Esophagus muscularis mucosa (tissue), 3 donors: ENCODE data around the gene UBAC2.

ENCODE experiments used
- POLR2A ChIP-seq: fragments of 450-650 bp; IDR thresholded peaks from one replicate; pipeline ENCODE4 v1.6.1; 2017; ENCODE audit warnings: antibody characterized with exemption, moderate library complexity, mild to moderate bottlenecking, low read depth
- POLR2AphosphoS5 ChIP-seq, 2 donors: sonication (generic); formaldehyde crosslinking; IDR thresholded peaks; one replicate each; pipeline ENCODE4 v1.6.1; 2017; ENCODE audit warnings: antibody characterized with exemption in 2 of 2
- TF ChIP-seq, protein P1 (sequence below), 3 experiments: fragments of 200-600 bp in 2 of 3; fragments of 450-650 bp in 1 of 3; sonication (generic) in 2 of 3; IDR thresholded peaks; one replicate each; pipeline ENCODE4 v1.5.1; 2017 to 2019; ENCODE audit warnings: antibody characterized with exemption in 3 of 3, mild to moderate bottlenecking in 2 of 3, moderate library complexity in 1 of 3

DNA sequence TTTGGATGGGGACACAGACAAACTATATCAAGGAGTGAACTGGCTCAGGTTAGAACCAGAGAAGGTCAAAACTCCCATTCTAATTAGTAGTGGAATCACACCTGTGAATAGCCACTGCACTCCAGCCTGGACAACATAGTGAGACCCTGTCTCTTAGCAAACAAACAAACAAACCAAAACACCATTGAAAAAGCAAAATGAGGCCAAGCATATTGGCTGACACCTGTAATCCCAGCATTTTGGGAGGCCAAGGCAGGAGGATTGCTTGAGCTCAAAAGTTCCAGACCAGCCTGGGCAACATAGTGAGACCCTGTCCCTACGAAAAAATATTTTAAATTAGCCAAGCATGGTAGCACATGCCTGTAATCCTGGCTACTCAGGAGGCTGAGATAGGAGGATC, 39.1 kb upstream of the UBAC2 start:
- TF ChIP-seq, protein P1, sequence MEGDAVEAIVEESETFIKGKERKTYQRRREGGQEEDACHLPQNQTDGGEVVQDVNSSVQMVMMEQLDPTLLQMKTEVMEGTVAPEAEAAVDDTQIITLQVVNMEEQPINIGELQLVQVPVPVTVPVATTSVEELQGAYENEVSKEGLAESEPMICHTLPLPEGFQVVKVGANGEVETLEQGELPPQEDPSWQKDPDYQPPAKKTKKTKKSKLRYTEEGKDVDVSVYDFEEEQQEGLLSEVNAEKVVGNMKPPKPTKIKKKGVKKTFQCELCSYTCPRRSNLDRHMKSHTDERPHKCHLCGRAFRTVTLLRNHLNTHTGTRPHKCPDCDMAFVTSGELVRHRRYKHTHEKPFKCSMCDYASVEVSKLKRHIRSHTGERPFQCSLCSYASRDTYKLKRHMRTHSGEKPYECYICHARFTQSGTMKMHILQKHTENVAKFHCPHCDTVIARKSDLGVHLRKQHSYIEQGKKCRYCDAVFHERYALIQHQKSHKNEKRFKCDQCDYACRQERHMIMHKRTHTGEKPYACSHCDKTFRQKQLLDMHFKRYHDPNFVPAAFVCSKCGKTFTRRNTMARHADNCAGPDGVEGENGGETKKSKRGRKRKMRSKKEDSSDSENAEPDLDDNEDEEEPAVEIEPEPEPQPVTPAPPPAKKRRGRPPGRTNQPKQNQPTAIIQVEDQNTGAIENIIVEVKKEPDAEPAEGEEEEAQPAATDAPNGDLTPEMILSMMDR (IDR thresholded peaks at IDR 0.05), result no peak
- TF ChIP-seq POLR2AphosphoS5 (IDR thresholded peaks at IDR 0.05), result no peak
- TF ChIP-seq POLR2A, result no peak
